ENCODE measurements around the gene SERPINA12.

SERPINA12 gene

GRCh38 chr14:94486883-94487282 lies 22.4 kb downstream of the SERPINA12 start:
- Histone ChIP-seq H4K20me1 (ENCODE audit: insufficient read depth) (no peaks in the 10 kb centered on the region), H3K79me2 (ENCODE audit: insufficient read depth, low read depth) (no peaks in the 10 kb centered on the region), H3K36me3 (ENCODE audit: insufficient read depth) (no peaks in the 10 kb centered on the region), H3K27ac (no peak overlapping the region), H2AFZ (ENCODE audit: low read depth) (no peak overlapping the region), H3K4me2 (no peak overlapping the region), H3K9ac (no peak overlapping the region), H3K4me1 (ENCODE audit: low read depth, poor library complexity, severe bottlenecking) (no peaks in the 10 kb centered on the region), H3K27me3 (ENCODE audit: insufficient read depth, low read depth) (no peaks in the 10 kb centered on the region), H3K4me3 (IDR thresholded peaks at IDR 0.05; ENCODE audit: insufficient read depth, low read depth, low read length) (no peak overlapping the region)
- no peak for TF ChIP-seq CTCF (conservative IDR thresholded peaks at IDR 0.05; ENCODE audit: low read depth, low read length)

- Histone ChIP-seq H3K9ac (no peak overlapping the region), H3K4me3 (IDR thresholded peaks at IDR 0.05; ENCODE audit: insufficient read depth, low read depth, low read length) (no peak overlapping the region), H3K27me3 (ENCODE audit: insufficient read depth, low read depth) (no peaks in the 10 kb centered on the region), H3K4me2 (peak overlapping the region; percentile 39; the same call in 1 of the 2 replicates), H4K20me1 (ENCODE audit: insufficient read depth) (no peaks in the 10 kb centered on the region), H2AFZ (ENCODE audit: low read depth) (peak overlapping the region; percentile 71; the same call in 1 of the 2 replicates), H3K4me1 (ENCODE audit: low read depth, poor library complexity, severe bottlenecking) (no peaks in the 10 kb centered on the region), H3K79me2 (ENCODE audit: insufficient read depth, low read depth) (no peaks in the 10 kb centered on the region), H3K36me3 (ENCODE audit: insufficient read depth) (no peaks in the 10 kb centered on the region), H3K27ac (no peak overlapping the region)
- TF ChIP-seq CTCF (conservative IDR thresholded peaks at IDR 0.05; ENCODE audit: low read depth, low read length), result peak; percentile 89
These were observed 23.1 kb downstream of the SERPINA12 start for GRCh38 chr14:94485944-94486841.

GRCh38 chr14:94484481-94484880 lies 24.8 kb downstream of the SERPINA12 start:
- H3K4me1 ChIP-seq (ENCODE audit: low read depth, poor library complexity, severe bottlenecking), result no peaks in the 10 kb centered on the region
- no peak overlapping the region for H3K4me3 ChIP-seq (IDR thresholded peaks at IDR 0.05; ENCODE audit: insufficient read depth, low read depth, low read length)
- no peak for TF ChIP-seq CTCF (conservative IDR thresholded peaks at IDR 0.05; ENCODE audit: low read depth, low read length)
- no peak overlapping the region for H3K9ac ChIP-seq
- no peak overlapping the region for H2AFZ ChIP-seq (ENCODE audit: low read depth)
- H3K27me3 ChIP-seq (ENCODE audit: insufficient read depth, low read depth), result no peaks in the 10 kb centered on the region
- H3K27ac ChIP-seq, result no peak overlapping the region
- H3K36me3 ChIP-seq (ENCODE audit: insufficient read depth), result no peaks in the 10 kb centered on the region
- H3K79me2 ChIP-seq (ENCODE audit: insufficient read depth, low read depth), result no peaks in the 10 kb centered on the region
- no peak overlapping the region for H3K4me2 ChIP-seq
- H4K20me1 ChIP-seq (ENCODE audit: insufficient read depth), result no peaks in the 10 kb centered on the region

DNA sequence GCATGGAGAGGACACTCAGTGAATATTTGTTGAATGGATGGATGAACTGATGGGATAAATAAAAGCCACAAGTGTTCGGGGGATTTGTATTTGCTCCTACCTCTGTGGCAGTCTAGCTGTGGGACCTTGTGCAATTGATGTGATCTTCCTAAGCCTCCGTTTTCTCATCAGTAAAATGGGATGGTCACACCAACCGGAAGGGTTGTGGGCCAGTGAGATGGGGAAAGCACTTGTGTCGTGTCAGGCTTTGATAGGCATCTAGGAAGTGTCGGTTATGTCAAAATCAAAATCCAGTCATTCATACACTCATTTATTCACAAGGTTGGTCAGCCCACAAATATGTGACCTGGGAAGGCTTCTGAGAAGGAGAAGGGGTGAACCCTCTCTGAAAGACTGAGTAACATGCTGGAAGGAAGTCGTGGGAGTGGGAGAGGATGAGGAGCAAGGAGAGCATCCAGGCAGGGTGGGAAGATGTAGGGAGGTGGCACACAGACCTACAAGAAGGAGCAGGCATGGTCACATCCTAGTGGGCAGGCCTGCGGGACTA lies 25.5 kb downstream of the SERPINA12 start:
- H3K9ac ChIP-seq, result no peak overlapping the region
- H3K4me1 ChIP-seq (ENCODE audit: low read depth, poor library complexity, severe bottlenecking), result no peaks in the 10 kb centered on the region

More for the DNA sequence above, 25.5 kb downstream of the SERPINA12 start:
- Histone ChIP-seq H3K4me3 (IDR thresholded peaks at IDR 0.05; ENCODE audit: insufficient read depth, low read depth, low read length) (no peak overlapping the region), H3K27me3 (ENCODE audit: insufficient read depth, low read depth) (no peaks in the 10 kb centered on the region), H2AFZ (ENCODE audit: low read depth) (no peak overlapping the region), H3K36me3 (ENCODE audit: insufficient read depth) (no peaks in the 10 kb centered on the region), H3K4me2 (no peak overlapping the region), H3K27ac (no peak overlapping the region), H3K79me2 (ENCODE audit: insufficient read depth, low read depth) (no peaks in the 10 kb centered on the region), H4K20me1 (ENCODE audit: insufficient read depth) (no peaks in the 10 kb centered on the region)
- no peak for TF ChIP-seq CTCF (conservative IDR thresholded peaks at IDR 0.05; ENCODE audit: low read depth, low read length)

Data from KMS-11 (cell line).